IPS-20b (cell line): ENCODE measurements around the gene FARP1.

Source experiments
- H3K27ac ChIP-seq: one replicate; pipeline ENCODE4 v1.5.1; 2013; ENCODE audit warnings: low read length
- H3K27me3 ChIP-seq: 2 replicates; pipeline ENCODE4 v1.6.1; 2013; ENCODE audit warnings: mild to moderate bottlenecking, low read length, inconsistent platforms; ENCODE audit not compliant: insufficient read depth
- H3K36me3 ChIP-seq: 2 replicates; pipeline ENCODE4 v1.6.1; 2013; ENCODE audit warnings: low read depth, mild to moderate bottlenecking, inconsistent platforms, low read length, moderate library complexity; ENCODE audit not compliant: insufficient read depth
- H3K4me1 ChIP-seq: 2 replicates; pipeline ENCODE4 v1.6.1; 2013; ENCODE audit warnings: mild to moderate bottlenecking, control low read depth, inconsistent platforms, low read length, moderate library complexity; ENCODE audit not compliant: insufficient read depth
- H3K4me3 ChIP-seq: 2 replicates; pipeline ENCODE4 v1.5.1; 2013; ENCODE audit warnings: mild to moderate bottlenecking, low read length, inconsistent platforms
- H3K9ac ChIP-seq: 2 replicates; pipeline ENCODE4 v1.6.1; 2013; ENCODE audit warnings: low read depth, mild to moderate bottlenecking, inconsistent platforms, low read length, moderate library complexity
- H3K9me3 ChIP-seq: 2 replicates; pipeline ENCODE4 v1.6.1; 2013; ENCODE audit warnings: mild to moderate bottlenecking, low read depth, low read length, inconsistent platforms; ENCODE audit not compliant: insufficient read depth

FARP1 gene

GRCh38 chr13:98389319-98389718, 246.4 kb downstream of the FARP1 start:
- H3K36me3 ChIP-seq = peaks cover 83% of the 10 kb centered on the region

GRCh38 chr13:98390086-98390715, 247.3 kb downstream of the FARP1 start:
- Histone ChIP-seq H3K4me3 (no peak overlapping the region), H3K9ac (no peak overlapping the region), H3K27ac (no peak overlapping the region), H3K4me1 (no peaks in the 10 kb centered on the region), H3K27me3 (no peaks in the 10 kb centered on the region), H3K9me3 (no peaks in the 10 kb centered on the region), H3K36me3 (peaks cover 79% of the 10 kb centered on the region)

More at GRCh38 chr13:98389319-98389718, 246.4 kb downstream of the FARP1 start:
- no peak overlapping the region for H3K4me3 ChIP-seq
- no peak overlapping the region for H3K27ac ChIP-seq
- no peak overlapping the region for H3K9ac ChIP-seq
- no peaks in the 10 kb centered on the region for H3K4me1 ChIP-seq
- H3K27me3 ChIP-seq = no peaks in the 10 kb centered on the region
- H3K9me3 ChIP-seq = no peaks in the 10 kb centered on the region

GRCh38 chr13:98393873-98394272, 251.0 kb downstream of the FARP1 start:
- Histone ChIP-seq H3K9ac (no peak overlapping the region), H3K4me1 (no peaks in the 10 kb centered on the region; the same call in 1 of the 2 replicates), H3K27ac (no peak overlapping the region), H3K9me3 (no peaks in the 10 kb centered on the region), H3K36me3 (peaks cover 55% of the 10 kb centered on the region), H3K27me3 (no peaks in the 10 kb centered on the region), H3K4me3 (no peak overlapping the region)

GRCh38 chr13:98394820-98395510, 252.1 kb downstream of the FARP1 start:
- peaks cover 48% of the 10 kb centered on the region for H3K36me3 ChIP-seq
- no peak overlapping the region for H3K4me3 ChIP-seq
- H3K9me3 ChIP-seq = no peaks in the 10 kb centered on the region
- no peak overlapping the region for H3K9ac ChIP-seq
- H3K27ac ChIP-seq = no peak overlapping the region
- H3K27me3 ChIP-seq = no peaks in the 10 kb centered on the region
- H3K4me1 ChIP-seq = no peaks in the 10 kb centered on the region; the same call in 1 of the 2 replicates

- H3K27ac ChIP-seq = no peak overlapping the region
- no peaks in the 10 kb centered on the region; the same call in 1 of the 2 replicates for H3K4me1 ChIP-seq
- H3K4me3 ChIP-seq = no peak overlapping the region
- H3K27me3 ChIP-seq = no peaks in the 10 kb centered on the region
- H3K9ac ChIP-seq = no peak overlapping the region
- H3K36me3 ChIP-seq = peaks cover 36% of the 10 kb centered on the region
- no peaks in the 10 kb centered on the region for H3K9me3 ChIP-seq
Observed at GRCh38 chr13:98396071-98396710, 253.3 kb downstream of the FARP1 start.

- no peaks in the 10 kb centered on the region for H3K9me3 ChIP-seq
- H3K27me3 ChIP-seq = no peaks in the 10 kb centered on the region
Observed at GRCh38 chr13:98397221-98397620, 254.3 kb downstream of the FARP1 start.

GRCh38 chr13:98397861-98398260, 255.0 kb downstream of the FARP1 start:
- Histone ChIP-seq H3K4me3 (no peak overlapping the region), H3K27me3 (no peaks in the 10 kb centered on the region)

More at GRCh38 chr13:98397221-98397620, 254.3 kb downstream of the FARP1 start:
- Histone ChIP-seq H3K4me1 (no peaks in the 10 kb centered on the region; the same call in 1 of the 2 replicates), H3K36me3 (peaks cover 33% of the 10 kb centered on the region), H3K4me3 (no peak overlapping the region), H3K27ac (no peak overlapping the region), H3K9ac (no peak overlapping the region)

GRCh38 chr13:98398581-98398980, 255.7 kb downstream of the FARP1 start:
- Histone ChIP-seq H3K9me3 (no peaks in the 10 kb centered on the region), H3K36me3 (peaks cover 22% of the 10 kb centered on the region), H3K4me1 (no peaks in the 10 kb centered on the region; the same call in 1 of the 2 replicates), H3K9ac (no peak overlapping the region), H3K27ac (no peak overlapping the region), H3K4me3 (no peak overlapping the region), H3K27me3 (no peaks in the 10 kb centered on the region)

More at GRCh38 chr13:98397861-98398260, 255.0 kb downstream of the FARP1 start:
- H3K9ac ChIP-seq = no peak overlapping the region
- H3K9me3 ChIP-seq = no peaks in the 10 kb centered on the region
- H3K4me1 ChIP-seq = no peaks in the 10 kb centered on the region; the same call in 1 of the 2 replicates
- H3K27ac ChIP-seq = no peak overlapping the region
- peaks cover 27% of the 10 kb centered on the region for H3K36me3 ChIP-seq

- Histone ChIP-seq H3K9me3 (no peaks in the 10 kb centered on the region), H3K27me3 (no peaks in the 10 kb centered on the region), H3K4me3 (no peak overlapping the region), H3K4me1 (peaks cover 3% of the 10 kb centered on the region; the same call in 1 of the 2 replicates), H3K36me3 (peaks cover 19% of the 10 kb centered on the region), H3K27ac (no peak overlapping the region), H3K9ac (no peak overlapping the region)
Observed at GRCh38 chr13:98399756-98400155, 256.9 kb downstream of the FARP1 start.

- Histone ChIP-seq H3K9ac (no peak overlapping the region), H3K9me3 (no peaks in the 10 kb centered on the region), H3K4me1 (peaks cover 6% of the 10 kb centered on the region; the same call in 1 of the 2 replicates), H3K4me3 (no peak overlapping the region), H3K36me3 (peaks cover 7% of the 10 kb centered on the region; the same call in 1 of the 2 replicates), H3K27ac (no peak overlapping the region), H3K27me3 (no peaks in the 10 kb centered on the region)
Observed at GRCh38 chr13:98401934-98402333, 259.0 kb downstream of the FARP1 start.

GRCh38 chr13:98403076-98403475, 260.2 kb downstream of the FARP1 start:
- peaks cover 7% of the 10 kb centered on the region; the same call in 1 of the 2 replicates for H3K36me3 ChIP-seq
- no peak overlapping the region for H3K27ac ChIP-seq
- no peaks in the 10 kb centered on the region for H3K9me3 ChIP-seq
- no peaks in the 10 kb centered on the region for H3K27me3 ChIP-seq
- H3K9ac ChIP-seq = no peak overlapping the region
- peaks cover 6% of the 10 kb centered on the region; the same call in 1 of the 2 replicates for H3K4me1 ChIP-seq
- H3K4me3 ChIP-seq = no peak overlapping the region
